HG03378 (cell line): Measurements from ENCODE around the gene HACD2.
A peak's percentile ranks its signal among the peaks of the same experiment; 100 is the strongest.
"Not testable (repeated sequence)": the region's sequence is repeated elsewhere in the genome, so short reads cannot be mapped to it uniquely, and the experiment has no call there.

Source experiments
- ATAC-seq: cut with Tn5 transposase; IDR thresholded peaks from one replicate; pipeline ENCODE4 v1.9.1; 2021; ENCODE audit warnings: mild to moderate bottlenecking, moderate library complexity; ENCODE audit not compliant: unreplicated experiment

Gene HACD2

DNA sequence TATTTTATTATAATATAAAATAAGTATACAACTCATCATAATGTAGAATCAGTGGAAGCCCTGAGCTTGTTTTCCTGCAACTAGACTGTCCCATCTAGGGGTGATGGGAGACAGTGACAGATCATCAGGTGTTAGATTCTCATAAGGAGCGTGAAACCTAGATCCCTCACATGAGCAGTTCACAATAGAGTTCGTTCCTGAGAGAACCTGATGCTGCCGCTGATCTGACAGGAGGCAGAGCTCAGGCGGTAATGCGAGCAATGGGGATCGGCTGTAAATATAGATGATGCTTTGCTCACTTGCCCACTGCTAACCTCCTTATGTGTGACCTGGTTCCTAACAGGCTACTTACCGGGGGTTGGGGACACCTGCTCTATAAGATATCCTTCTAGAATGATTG, 26.8 kb upstream of the HACD2 start:
- ATAC-seq: not testable (repeated sequence)

DNA sequence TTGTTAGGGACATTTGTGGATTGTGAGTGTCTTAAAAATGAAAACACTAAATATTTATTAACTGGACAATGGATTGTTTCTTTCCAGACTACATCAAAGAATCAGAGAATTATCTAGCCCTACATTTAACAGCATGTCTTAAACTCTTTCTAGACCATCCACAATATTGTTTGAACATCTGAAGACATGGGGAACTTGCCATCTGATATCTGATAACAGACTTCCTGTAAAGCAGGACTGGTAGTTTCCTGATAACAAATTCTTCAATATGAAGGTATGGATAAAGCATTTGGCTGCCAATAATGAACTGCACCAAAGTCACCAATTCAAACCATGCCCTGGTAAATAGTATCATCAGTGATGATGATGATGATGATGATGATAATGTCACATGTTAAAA, 26.2 kb upstream of the HACD2 start:
- no peak for ATAC-seq

GRCh38 chr3:123610331-123610730, 25.5 kb upstream of the HACD2 start:
- ATAC-seq: peak; percentile 81

- ATAC-seq: no peak
Observed at GRCh38 chr3:123609063-123609462, 24.2 kb upstream of the HACD2 start.

- no peak for ATAC-seq
Observed at GRCh38 chr3:123608263-123608937, 23.5 kb upstream of the HACD2 start.

DNA sequence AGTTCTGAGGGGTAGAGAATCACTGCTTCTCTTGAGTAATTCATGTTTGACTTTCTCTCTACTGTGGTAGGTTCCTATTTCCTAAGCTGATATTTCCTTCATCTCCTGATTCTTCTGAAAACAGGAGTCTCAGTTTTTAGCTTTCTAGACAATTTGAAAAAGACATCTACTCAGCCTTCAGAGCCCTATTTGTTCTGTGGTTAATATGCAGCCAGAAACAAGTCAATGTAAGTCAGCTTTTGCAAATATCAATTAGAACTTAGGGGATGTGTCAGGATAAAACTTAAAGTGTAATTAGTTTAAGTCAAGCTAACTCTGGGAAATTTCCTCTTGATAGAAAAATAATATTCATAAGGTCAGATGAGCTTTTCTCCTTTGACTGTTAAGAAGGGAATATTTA, 21.7 kb upstream of the HACD2 start:
- no peak for ATAC-seq

- ATAC-seq: peak; percentile 60
Observed at GRCh38 chr3:123605789-123606234, 21.0 kb upstream of the HACD2 start.

GRCh38 chr3:123603153-123603552, 18.3 kb upstream of the HACD2 start:
- ATAC-seq: not testable (repeated sequence)

DNA sequence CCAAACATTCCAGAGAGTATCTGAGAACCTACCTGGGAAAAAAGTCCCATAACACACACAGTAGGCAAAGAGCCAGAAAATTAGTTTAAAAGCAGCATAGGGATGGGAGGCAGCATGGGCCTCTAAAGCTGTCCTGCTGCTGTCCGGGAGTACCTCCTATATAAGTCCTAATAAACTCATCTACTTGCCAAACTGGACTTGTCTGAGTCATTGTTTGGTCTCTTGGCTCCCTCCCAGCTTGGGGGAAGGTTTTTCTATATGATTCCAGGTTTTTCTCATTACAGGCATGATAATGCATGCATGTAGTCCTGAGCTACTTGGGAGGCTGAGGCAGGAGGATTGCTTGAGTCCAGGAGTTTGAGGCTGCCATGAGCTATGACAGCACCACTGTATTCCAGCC, 17.5 kb upstream of the HACD2 start:
- ATAC-seq: no peak

GRCh38 chr3:123600863-123601262, 16.0 kb upstream of the HACD2 start:
- ATAC-seq: not testable (repeated sequence)

DNA sequence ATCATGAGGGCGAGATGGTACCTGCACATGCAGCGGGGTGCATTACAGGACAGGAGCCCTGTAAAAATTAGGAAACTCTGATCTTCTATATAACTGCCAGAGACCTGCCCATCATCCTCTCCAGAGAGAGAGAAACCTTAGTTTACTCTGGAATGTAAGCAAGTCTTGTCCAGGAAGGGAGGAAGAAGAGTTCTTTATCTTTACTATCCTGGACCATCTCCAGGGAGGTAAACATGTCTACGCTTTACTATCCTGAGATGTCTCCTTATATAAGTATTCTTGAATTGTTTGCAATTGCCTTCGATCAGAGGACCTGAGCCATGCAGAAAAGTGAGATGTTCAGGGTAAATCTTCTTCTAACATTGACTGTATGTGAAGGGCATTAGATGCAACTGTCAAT, 12.7 kb upstream of the HACD2 start:
- no peak for ATAC-seq

DNA sequence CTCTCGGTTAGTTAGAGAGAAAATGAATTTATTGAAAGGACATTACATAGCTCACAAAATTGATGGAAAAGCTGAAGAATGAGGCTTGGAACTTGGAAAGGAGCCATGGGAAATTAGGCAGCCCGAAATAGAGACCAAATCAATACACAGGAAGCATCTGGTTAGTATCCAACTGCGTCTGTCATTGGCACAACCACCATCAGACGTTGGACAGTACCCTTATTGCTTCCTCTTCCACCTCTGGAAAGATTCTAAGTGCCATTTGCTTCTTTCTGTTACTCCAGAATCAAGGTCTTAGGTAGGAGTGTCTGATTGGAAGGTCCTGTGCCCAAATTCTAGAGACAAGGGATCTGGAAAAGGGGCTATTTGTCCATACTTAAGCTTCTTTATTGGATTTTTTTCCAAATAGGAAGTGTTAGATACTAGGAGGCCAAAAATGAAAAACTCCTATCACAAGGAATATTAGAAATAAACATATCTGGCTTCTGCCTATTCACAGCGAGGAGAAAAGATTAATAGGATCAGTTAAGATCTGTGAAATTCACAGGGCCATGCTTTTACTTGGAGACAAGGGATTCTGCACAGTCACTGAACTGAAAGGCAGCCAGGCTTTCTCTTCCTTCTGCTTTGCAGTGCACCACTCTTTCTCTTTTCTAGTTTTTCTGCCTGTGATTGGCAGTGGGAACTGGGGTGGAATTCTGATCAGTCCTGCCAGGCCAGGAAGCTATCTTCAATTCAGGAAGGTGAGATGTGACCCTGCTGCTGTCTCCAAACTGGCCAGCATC, 10.7 kb upstream of the HACD2 start:
- ATAC-seq: no peak

GRCh38 chr3:123593381-123593780, 8.5 kb upstream of the HACD2 start:
- ATAC-seq: no peak

GRCh38 chr3:123590685-123591450, 6.0 kb upstream of the HACD2 start:
- no peak for ATAC-seq

DNA sequence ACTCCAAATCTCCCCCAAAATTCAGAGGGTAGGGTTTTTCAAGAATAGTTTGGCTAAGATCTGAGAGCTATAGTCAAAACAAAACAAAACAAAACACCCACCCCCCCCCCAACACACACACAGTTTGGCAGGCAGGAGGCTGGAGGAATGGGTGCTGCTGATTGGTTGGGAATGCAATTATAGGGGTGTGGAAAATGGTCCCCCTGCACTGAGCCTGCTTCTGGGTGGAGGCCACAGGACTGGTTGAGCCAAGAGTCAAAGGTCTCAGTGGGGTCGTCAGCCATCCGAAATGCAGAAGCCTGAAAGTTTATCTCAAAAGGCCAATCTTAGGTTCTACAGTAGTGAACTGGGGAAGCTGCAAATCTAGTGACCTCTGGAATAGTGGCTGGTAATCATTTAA, 2.5 kb upstream of the HACD2 start:
- ATAC-seq: no peak

GRCh38 chr3:123586968-123587367, 2.1 kb upstream of the HACD2 start:
- ATAC-seq: no peak

GRCh38 chr3:123586131-123586530, 1.3 kb upstream of the HACD2 start:
- no peak for ATAC-seq

GRCh38 chr3:123584284-123584987, 417 bp downstream of the HACD2 start:
- ATAC-seq: no peak

GRCh38 chr3:123583561-123583960, 1.3 kb downstream of the HACD2 start:
- no peak for ATAC-seq

- ATAC-seq: no peak
Observed at GRCh38 chr3:123582315-123582714, 2.5 kb downstream of the HACD2 start.

DNA sequence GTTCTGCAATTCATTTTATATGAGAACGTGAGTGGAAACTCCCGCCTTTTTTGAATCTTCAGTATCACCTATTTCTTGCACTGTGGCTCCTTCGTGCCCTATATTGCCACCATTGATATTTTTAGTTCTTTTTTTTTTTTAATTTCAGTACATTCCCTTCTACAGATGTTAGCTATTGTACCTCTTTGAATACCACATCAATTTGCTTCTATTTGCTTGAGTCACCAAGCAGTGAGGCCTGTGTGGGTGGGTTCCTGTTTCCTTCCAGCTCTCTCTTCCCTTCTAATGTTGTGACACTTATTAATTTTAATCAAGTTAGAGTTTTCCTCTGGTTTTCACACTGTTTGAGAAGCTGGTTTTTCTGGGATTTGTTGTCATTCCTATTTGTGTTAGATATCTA, 8.7 kb downstream of the HACD2 start:
- ATAC-seq: peak; percentile 60
